DND-41 (cell line): ENCODE data around the gene ZPR1.

Source experiments
- CTCF ChIP-seq: IDR thresholded peaks from 2 replicates; pipeline ENCODE4 v1.5.1; 2012; ENCODE audit warnings: borderline replicate concordance, low read length, moderate library complexity, mild to moderate bottlenecking; ENCODE audit not compliant: poor library complexity, severe bottlenecking; ENCODE audit errors: extremely low read depth
- EZH2 ChIP-seq: IDR thresholded peaks from 3 replicates; pipeline ENCODE4 v1.6.1; 2012; ENCODE audit warnings: borderline replicate concordance, low read depth, mild to moderate bottlenecking, moderate library complexity, low read length, inconsistent platforms; ENCODE audit not compliant: severe bottlenecking

- peak; percentile 92 for TF ChIP-seq CTCF
- no peak for TF ChIP-seq EZH2
Observed at GRCh38 chr11:116791002-116791812, 3.4 kb upstream of the ZPR1 start.
